IgD-negative memory B cell (primary cell): ENCODE results near the gene TDRD1. TPM values are rescaled to one million over a fixed set of nuclear protein-coding genes. Genes with fewer than 3 reads are reported as not detected.

ENCODE experiments used
- H3K27ac Mint-ChIP-seq, 3 donors: one replicate each; pipeline ENCODE4 v1.8.0; 2020 to 2022; ENCODE audit warnings: mild to moderate bottlenecking in 3 of 3, mixed read lengths in 3 of 3, moderate library complexity in 1 of 3
- H3K27me3 Mint-ChIP-seq: one replicate; pipeline ENCODE4 v1.8.0; 2021; ENCODE audit warnings: mixed read lengths
- H3K36me3 Mint-ChIP-seq: one replicate; pipeline ENCODE4 v1.8.0; 2020; ENCODE audit warnings: mild to moderate bottlenecking, mixed read lengths
- H3K4me1 Mint-ChIP-seq, 3 donors: one replicate each; pipeline ENCODE4 v1.8.0; 2020 to 2022; ENCODE audit warnings: mixed read lengths in 3 of 3, mild to moderate bottlenecking in 1 of 3
- H3K4me3 Mint-ChIP-seq, 4 donors: one replicate each; pipeline ENCODE4 v1.8.0; 2020 to 2022; ENCODE audit warnings: mild to moderate bottlenecking in 4 of 4, mixed read lengths in 4 of 4, moderate library complexity in 3 of 4
- H3K9me3 Mint-ChIP-seq, 3 donors: one replicate each; pipeline ENCODE4 v1.8.0; 2020 to 2021; ENCODE audit warnings: mixed read lengths in 3 of 3, mild to moderate bottlenecking in 1 of 3
- polyA plus RNA-seq: library from polyadenylated mRNA; unstranded; fragments of 300-500 nt; fragmentation: Illumina TruSeq; gene quantifications from one replicate; pipeline ENCODE4 v1.2.3, GENCODE V29; 2021

Gene TDRD1
- polyA plus RNA-seq, 1 donor from 2014 or later: not detected

- H3K27ac Mint-ChIP-seq: no peak overlapping the region
- H3K36me3 Mint-ChIP-seq: no peaks in the 10 kb centered on the region
- no peaks in the 10 kb centered on the region for H3K9me3 Mint-ChIP-seq
- H3K4me1 Mint-ChIP-seq: no peaks in the 10 kb centered on the region
- peaks cover 17% of the 10 kb centered on the region for H3K27me3 Mint-ChIP-seq
- no peak overlapping the region for H3K4me3 Mint-ChIP-seq
Measured at GRCh38 chr10:114233482-114233881, 54.3 kb downstream of the TDRD1 start.

GRCh38 chr10:114234132-114234531 is 55.0 kb downstream of the TDRD1 start:
- Mint-ChIP-seq H3K36me3 (no peaks in the 10 kb centered on the region), H3K27ac (no peak overlapping the region), H3K9me3 (no peaks in the 10 kb centered on the region), H3K4me1 (peaks cover 2 to 6% (median 4%) of the 10 kb centered on the region in 3 donors), H3K27me3 (peaks cover 24% of the 10 kb centered on the region), H3K4me3 (no peak overlapping the region)

DNA sequence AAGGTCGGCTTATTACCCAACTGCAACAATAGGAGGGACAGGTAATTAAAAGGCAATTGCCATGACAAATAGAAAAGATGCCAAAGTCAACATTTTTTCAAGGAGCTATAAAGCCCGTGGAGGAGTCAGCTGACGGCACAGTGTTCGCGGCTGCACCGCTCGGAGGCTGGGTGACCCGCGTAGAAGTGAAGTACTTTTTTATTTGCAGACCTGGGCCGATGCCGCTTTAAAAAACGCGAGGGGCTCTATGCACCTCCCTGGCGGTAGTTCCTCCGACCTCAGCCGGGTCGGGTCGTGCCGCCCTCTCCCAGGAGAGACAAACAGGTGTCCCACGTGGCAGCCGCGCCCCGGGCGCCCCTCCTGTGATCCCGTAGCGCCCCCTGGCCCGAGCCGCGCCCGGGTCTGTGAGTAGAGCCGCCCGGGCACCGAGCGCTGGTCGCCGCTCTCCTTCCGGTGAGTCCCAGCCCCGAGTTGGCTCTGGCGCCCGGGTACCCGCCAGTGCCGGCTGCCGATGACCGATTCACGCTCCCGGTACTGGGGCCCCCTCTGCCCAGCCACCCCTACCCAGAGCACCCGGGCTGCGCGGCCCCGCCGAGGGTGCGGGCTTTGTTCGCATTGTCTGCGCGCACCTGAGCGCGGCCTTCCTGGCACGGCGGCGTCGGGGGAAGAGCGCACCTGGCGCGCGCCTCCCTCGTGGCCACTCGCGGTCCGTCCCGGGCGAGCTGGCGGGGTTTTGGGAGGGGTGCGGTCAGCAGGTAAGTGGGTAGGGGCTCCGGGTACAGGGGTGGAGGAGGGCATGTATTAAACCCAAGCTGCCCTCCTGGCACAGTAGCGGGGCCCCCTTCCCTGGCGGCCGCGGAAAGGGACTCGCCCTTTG is 60.2 kb downstream of the TDRD1 start, which contains the start of gene VWA2:
VWA2 (plus strand) TSS at position 138 of the 877 bp plus-strand sequence. CDS start 9,460 bp downstream, outside the sequence.
- Mint-ChIP-seq H3K27ac (no peak within 1 kb of the TSS), H3K9me3 (no peaks in the 10 kb centered on the region), H3K27me3 (peaks cover 35% of the 10 kb centered on the region), H3K4me3 (peak within 1 kb of the TSS in 3 of 4 donors; percentile 50 to 77 (median 63)), H3K4me1 (peaks cover 2 to 6% (median 4%) of the 10 kb centered on the region in 3 donors), H3K36me3 (peaks cover 2% of the 10 kb centered on the region)

- H3K27ac Mint-ChIP-seq: no peak overlapping the region
Measured at GRCh38 chr10:114239994-114240345, 60.8 kb downstream of the TDRD1 start.

DNA sequence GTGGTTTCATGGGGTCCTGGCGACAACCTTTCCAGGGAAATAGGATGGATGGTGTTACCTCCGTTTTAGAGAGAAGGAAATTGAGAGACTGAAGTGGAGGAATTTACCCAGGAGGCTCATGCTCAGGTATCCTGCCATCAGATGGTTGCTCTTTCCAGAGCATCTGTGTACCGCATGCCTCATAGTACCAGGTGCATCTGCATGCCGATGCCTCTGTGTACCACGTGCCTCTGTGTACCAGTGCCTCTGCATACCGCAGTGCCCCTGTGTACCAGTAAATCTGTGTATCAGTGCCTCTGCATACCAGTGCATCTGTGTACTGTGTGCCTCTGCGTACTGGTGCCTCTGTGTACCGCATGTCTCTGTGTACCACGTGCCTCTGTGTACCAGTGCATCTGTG is 63.1 kb downstream of the TDRD1 start:
- Mint-ChIP-seq H3K4me3 (no peak overlapping the region), H3K27me3 (peaks cover 38% of the 10 kb centered on the region), H3K9me3 (no peaks in the 10 kb centered on the region), H3K36me3 (peaks cover 2% of the 10 kb centered on the region), H3K27ac (peak overlapping the region in 1 of 3 donors; percentile 53), H3K4me1 (peaks cover 2 to 6% (median 6%) of the 10 kb centered on the region in 3 donors)

More at GRCh38 chr10:114239994-114240345, 60.8 kb downstream of the TDRD1 start:
- Mint-ChIP-seq H3K36me3 (peaks cover 2% of the 10 kb centered on the region), H3K9me3 (no peaks in the 10 kb centered on the region), H3K4me3 (peak overlapping the region in 2 of 4 donors; percentile 49 to 63), H3K27me3 (peaks cover 39% of the 10 kb centered on the region), H3K4me1 (peaks cover 2 to 6% (median 4%) of the 10 kb centered on the region in 3 donors)

DNA sequence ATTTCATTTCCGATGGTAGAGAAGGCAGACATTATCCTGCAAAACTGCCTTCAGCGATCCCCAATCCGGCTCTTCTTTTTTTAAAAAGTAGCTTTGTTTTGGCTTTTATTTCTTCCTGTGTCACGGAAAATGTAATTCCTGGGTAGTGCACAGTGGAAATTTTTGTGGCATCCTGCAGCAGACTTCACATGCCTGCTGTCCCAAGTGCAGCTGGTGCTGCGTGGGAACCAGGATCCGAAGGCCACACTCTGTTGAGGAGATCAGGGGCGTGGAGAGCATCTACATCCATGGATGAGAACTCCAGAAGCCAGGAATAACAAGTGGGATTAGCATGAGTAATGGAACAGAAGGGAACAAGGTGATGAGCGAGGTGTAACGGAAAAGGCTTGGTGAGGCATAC is 64.5 kb downstream of the TDRD1 start:
- Mint-ChIP-seq H3K36me3 (peaks cover 2% of the 10 kb centered on the region), H3K4me1 (peaks cover 2 to 6% (median 4%) of the 10 kb centered on the region in 3 donors), H3K9me3 (no peaks in the 10 kb centered on the region), H3K27me3 (peaks cover 30% of the 10 kb centered on the region), H3K27ac (no peak overlapping the region), H3K4me3 (no peak overlapping the region)

DNA sequence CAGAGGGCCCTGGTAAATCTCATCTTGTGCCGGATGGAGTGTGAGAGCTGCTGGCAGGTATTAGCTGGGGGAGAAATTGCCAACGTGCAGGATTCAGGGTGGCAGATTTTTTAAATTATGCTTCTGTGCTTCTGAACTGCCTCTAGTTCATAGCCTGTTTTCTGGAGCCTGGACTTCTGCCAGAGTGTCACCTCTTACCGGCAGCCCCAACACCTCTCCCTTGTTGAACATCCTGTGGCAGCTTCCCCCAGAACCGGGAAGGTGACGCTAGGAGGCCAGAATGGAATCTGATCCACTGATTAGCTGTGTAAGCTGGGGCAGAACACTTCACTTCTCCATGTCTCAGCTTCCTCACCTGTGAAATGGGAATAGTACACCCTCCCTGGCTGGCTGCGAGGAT is 65.0 kb downstream of the TDRD1 start:
- Mint-ChIP-seq H3K36me3 (peaks cover 2% of the 10 kb centered on the region), H3K9me3 (no peaks in the 10 kb centered on the region), H3K27me3 (peaks cover 26% of the 10 kb centered on the region), H3K4me1 (peaks cover 0 to 2% (median 0%) of the 10 kb centered on the region in 3 donors), H3K4me3 (no peak overlapping the region), H3K27ac (no peak overlapping the region)

GRCh38 chr10:114245121-114245791 is 66.1 kb downstream of the TDRD1 start:
- Mint-ChIP-seq H3K4me1 (peaks cover 0 to 2% (median 0%) of the 10 kb centered on the region in 3 donors), H3K36me3 (peaks cover 2% of the 10 kb centered on the region), H3K27me3 (peaks cover 24% of the 10 kb centered on the region), H3K4me3 (peak overlapping the region in 1 of 4 donors; percentile 17), H3K9me3 (no peaks in the 10 kb centered on the region), H3K27ac (no peak overlapping the region)

DNA sequence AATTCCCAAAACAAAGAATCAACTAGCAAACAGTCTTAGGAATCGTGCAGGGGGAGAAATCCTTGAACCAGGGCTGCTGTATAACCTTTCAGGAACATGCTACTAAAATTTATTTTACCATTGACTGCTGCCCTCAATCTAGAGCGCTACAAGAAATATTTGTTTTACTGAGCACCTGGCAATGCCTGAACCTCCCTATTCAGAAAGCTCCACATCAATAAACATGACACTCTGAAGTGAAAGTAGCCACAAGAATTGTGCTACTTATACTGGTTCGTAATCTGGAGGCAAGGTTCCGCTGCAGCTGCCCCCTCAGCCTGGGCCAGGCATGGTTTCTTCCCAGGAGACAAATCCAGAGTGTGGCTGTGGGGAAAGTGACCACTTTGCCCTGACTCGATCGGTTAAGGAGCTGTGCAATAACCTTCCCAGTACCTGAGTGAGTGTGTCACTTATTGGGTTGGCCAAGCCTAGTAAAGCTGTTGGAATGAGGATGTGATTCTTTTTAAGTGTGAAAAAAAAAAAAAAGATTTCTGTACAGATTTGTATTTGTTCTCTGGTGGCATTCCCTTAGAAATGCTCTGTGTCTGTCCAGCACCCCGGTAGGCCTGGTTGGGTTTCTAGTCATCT is 67.6 kb downstream of the TDRD1 start:
- peaks cover 0 to 2% (median 0%) of the 10 kb centered on the region in 3 donors for H3K4me1 Mint-ChIP-seq
- no peak overlapping the region for H3K27ac Mint-ChIP-seq
- no peaks in the 10 kb centered on the region for H3K36me3 Mint-ChIP-seq
- H3K4me3 Mint-ChIP-seq: peak overlapping the region in 1 of 4 donors; percentile 12
- H3K27me3 Mint-ChIP-seq: peaks cover 16% of the 10 kb centered on the region
- H3K9me3 Mint-ChIP-seq: no peaks in the 10 kb centered on the region

DNA sequence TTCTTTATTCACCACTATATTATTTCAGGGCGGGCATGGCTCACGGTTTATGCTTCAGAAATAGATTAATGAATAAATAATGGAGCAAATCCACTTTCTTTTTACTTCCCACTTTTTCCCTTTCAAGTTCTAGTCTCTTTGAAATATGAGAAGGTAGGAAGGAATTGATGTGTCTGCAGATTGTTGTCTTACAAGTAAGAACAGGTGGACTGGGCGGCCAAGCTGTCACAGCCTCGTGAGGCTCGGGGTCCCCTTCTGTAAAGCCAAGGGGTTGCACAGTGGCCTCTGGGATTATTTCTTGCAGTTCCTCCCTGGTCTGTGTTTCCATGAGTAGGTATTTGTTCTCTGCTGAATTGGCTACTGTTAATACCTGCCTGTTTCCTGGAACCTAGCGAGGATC is 71.1 kb downstream of the TDRD1 start:
- Mint-ChIP-seq H3K4me1 (peaks cover 0 to 4% (median 0%) of the 10 kb centered on the region in 3 donors), H3K9me3 (no peaks in the 10 kb centered on the region), H3K36me3 (no peaks in the 10 kb centered on the region), H3K27ac (no peak overlapping the region), H3K4me3 (no peak overlapping the region), H3K27me3 (peaks cover 6% of the 10 kb centered on the region)

DNA sequence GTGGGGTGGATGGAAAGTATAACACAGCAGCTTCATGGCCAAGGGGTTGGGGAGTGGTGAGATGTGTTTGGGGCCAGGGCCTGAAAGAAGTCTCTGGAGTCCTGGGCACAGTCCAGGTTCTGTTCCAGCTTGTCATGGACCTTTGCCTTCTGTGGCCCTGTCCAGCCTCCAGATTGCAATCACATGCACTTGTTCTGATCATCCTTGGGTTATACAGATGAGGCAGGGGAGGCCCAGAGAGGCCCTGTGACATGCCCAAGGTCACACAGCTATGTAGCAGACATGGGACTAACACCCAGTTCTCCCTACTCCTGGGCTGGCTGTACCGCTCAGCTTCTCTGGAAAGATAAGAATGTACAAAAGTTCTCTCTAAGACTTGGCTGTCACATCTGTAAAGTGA is 71.6 kb downstream of the TDRD1 start:
- no peak overlapping the region for H3K27ac Mint-ChIP-seq
- peaks cover 3% of the 10 kb centered on the region for H3K27me3 Mint-ChIP-seq
- H3K4me3 Mint-ChIP-seq: peak overlapping the region in 1 of 4 donors; percentile 1
- no peaks in the 10 kb centered on the region for H3K9me3 Mint-ChIP-seq
- peaks cover 0 to 4% (median 0%) of the 10 kb centered on the region in 3 donors for H3K4me1 Mint-ChIP-seq
- H3K36me3 Mint-ChIP-seq: no peaks in the 10 kb centered on the region

DNA sequence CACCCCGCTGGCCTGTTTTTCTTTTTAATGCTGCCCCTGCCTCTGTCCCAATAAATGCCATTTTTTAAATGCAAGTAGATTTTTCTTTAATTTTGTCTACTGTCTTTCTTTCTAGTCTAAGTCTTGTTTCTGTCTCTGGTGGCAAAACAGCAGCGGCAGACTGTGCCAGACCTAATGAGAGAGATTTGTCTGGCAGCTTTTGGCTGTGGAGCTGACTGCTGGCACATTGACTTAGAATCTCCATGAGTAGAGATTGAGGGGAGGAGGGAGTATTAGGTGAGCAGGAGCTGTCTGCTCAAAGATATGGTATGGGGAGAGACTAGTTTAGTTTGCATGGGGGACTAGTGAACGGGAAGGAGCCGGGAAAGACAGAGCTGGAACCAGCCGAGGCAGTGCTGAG is 72.9 kb downstream of the TDRD1 start:
- no peak overlapping the region for H3K27ac Mint-ChIP-seq
- H3K4me1 Mint-ChIP-seq: peaks cover 0 to 2% (median 0%) of the 10 kb centered on the region in 3 donors
- no peaks in the 10 kb centered on the region for H3K9me3 Mint-ChIP-seq
- no peaks in the 10 kb centered on the region for H3K36me3 Mint-ChIP-seq
- H3K27me3 Mint-ChIP-seq: peaks cover 3% of the 10 kb centered on the region
- no peak overlapping the region for H3K4me3 Mint-ChIP-seq

DNA sequence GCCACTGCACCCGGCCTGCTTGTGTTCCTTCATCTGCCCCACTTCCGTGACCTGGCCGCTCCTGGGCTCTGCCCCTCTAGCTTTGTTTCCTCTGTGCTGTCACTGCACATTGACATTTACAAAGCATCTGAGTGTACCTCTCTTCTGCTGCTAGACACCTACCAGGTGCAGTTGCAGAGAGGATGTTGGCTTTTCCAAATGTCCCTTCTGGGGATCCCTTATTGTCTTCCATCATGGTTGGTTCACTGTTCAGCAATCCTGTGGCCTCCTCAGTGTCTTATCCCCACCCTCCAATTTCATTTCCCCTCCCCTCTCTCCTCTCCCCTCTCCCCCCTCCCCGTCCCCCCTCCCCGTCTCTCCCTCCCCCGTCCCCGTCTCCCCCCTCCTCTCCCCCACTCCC is 73.7 kb downstream of the TDRD1 start:
- Mint-ChIP-seq H3K36me3 (no peaks in the 10 kb centered on the region), H3K27ac (no peak overlapping the region), H3K4me3 (no peak overlapping the region)

DNA sequence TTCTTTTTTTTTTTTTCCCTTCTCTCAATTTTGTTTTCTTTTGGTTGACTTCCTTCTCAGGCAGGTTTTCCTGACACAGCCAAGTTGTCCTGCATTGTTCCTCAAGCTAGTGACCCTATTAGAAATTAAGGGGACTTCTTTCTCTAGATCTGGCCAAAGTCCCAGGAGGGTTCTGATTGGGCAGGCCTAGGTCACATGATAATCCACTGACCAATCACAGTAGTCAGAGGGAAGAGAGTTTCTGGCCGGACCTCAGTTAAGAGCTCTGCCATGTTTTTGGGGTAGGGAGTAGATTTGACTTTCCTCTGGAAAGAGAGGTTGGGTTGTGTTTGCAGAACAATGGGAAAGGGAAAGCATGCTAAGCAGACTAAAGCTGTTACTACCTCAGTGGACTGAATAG is 76.1 kb downstream of the TDRD1 start:
- Mint-ChIP-seq H3K9me3 (no peaks in the 10 kb centered on the region), H3K27ac (no peak overlapping the region), H3K36me3 (no peaks in the 10 kb centered on the region), H3K27me3 (peaks cover 3% of the 10 kb centered on the region), H3K4me3 (no peak overlapping the region), H3K4me1 (peaks cover 0 to 8% (median 2%) of the 10 kb centered on the region in 3 donors)

More for the DNA sequence above, 73.7 kb downstream of the TDRD1 start:
- no peaks in the 10 kb centered on the region for H3K9me3 Mint-ChIP-seq
- H3K4me1 Mint-ChIP-seq: peaks cover 0 to 4% (median 2%) of the 10 kb centered on the region in 3 donors
- H3K27me3 Mint-ChIP-seq: peaks cover 3% of the 10 kb centered on the region
